CD14-positive monocyte (primary cell): ENCODE measurements around the gene GPR37L1. TPM values are rescaled to one million over a fixed set of nuclear protein-coding genes. Genes with fewer than 3 reads are reported as not detected.
"Not testable (repeated sequence)": the region's sequence is repeated elsewhere in the genome, so short reads cannot be mapped to it uniquely, and the experiment has no call there.

Experiments
- DNase-seq, 3 donors: peaks; one replicate each; pipeline ENCODE4 v3.0.0-alpha.2; 2011 to 2022
- H2AFZ ChIP-seq: 2 replicates; pipeline ENCODE4 v1.6.0; 2012; ENCODE audit warnings: mild to moderate bottlenecking, low read depth, low read length, inconsistent platforms; ENCODE audit not compliant: insufficient read depth, poor library complexity, severe bottlenecking
- H3K27ac ChIP-seq, 2 donors: 1 replicate in 1 of 2; 2 replicates in 1 of 2; pipeline ENCODE4 v1.5.1; 2012 to 2013; ENCODE audit warnings: low read length in 2 of 2, control low read depth in 1 of 2, inconsistent platforms in 1 of 2, low read depth in 1 of 2, mild to moderate bottlenecking in 1 of 2
- H3K27me3 ChIP-seq, 2 donors: one replicate each; pipeline versions ENCODE4 v1.6.0 to v1.6.1; 2011 to 2013; ENCODE audit warnings: low read length in 2 of 2; ENCODE audit not compliant: control insufficient read depth in 2 of 2, insufficient read depth in 2 of 2
- H3K36me3 ChIP-seq, 2 donors: replicated peaks in 1 of 2; 1 replicate in 1 of 2; 2 replicates in 1 of 2; pipeline versions ENCODE4 v1.5.1 to v1.6.1; 2012 to 2013; ENCODE audit warnings: low read length in 2 of 2, control low read depth in 1 of 2, inconsistent platforms in 1 of 2, mild to moderate bottlenecking in 1 of 2; ENCODE audit not compliant: insufficient read depth in 2 of 2, control insufficient read depth in 1 of 2
- H3K4me1 ChIP-seq, 2 donors: 1 replicate in 1 of 2; 2 replicates in 1 of 2; pipeline versions ENCODE4 v1.5.1 to v1.6.1; 2012 to 2013; ENCODE audit warnings: low read length in 2 of 2, control low read depth in 1 of 2, inconsistent platforms in 1 of 2, mild to moderate bottlenecking in 1 of 2, moderate library complexity in 1 of 2; ENCODE audit not compliant: insufficient read depth in 2 of 2, control insufficient read depth in 1 of 2
- H3K4me2 ChIP-seq: replicated peaks from 2 replicates; pipeline ENCODE3; 2012; ENCODE audit warnings: low read length, moderate library complexity, mild to moderate bottlenecking; ENCODE audit not compliant: poor library complexity, severe bottlenecking; ENCODE audit errors: extremely low read depth
- H3K4me3 ChIP-seq, 3 experiments: fragments of 200-600 bp in 1 of 3; sonication (generic) in 1 of 3; replicated peaks in 1 of 3; 1 replicate in 2 of 3; 2 replicates in 1 of 3; pipeline ENCODE4 v1.5.1; 2011 to 2013; ENCODE audit warnings: low read length in 3 of 3, mild to moderate bottlenecking in 3 of 3, control low read depth in 2 of 3, low read depth in 2 of 3, inconsistent platforms in 1 of 3, moderate library complexity in 1 of 3
- H3K79me2 ChIP-seq: 2 replicates; pipeline ENCODE4 v1.6.0; 2012; ENCODE audit warnings: mild to moderate bottlenecking, control low read depth, inconsistent platforms, low read length, moderate library complexity; ENCODE audit not compliant: insufficient read depth
- H3K9ac ChIP-seq: 2 replicates; pipeline ENCODE4 v1.6.0; 2017; ENCODE audit warnings: low read length, mild to moderate bottlenecking; ENCODE audit not compliant: insufficient read depth, poor library complexity, severe bottlenecking
- H3K9me3 ChIP-seq, 2 donors: replicated peaks in 1 of 2; 1 replicate in 1 of 2; 2 replicates in 1 of 2; pipeline versions ENCODE4 v1.5.1 to v1.6.1; 2012 to 2013; ENCODE audit warnings: low read length in 2 of 2, control low read depth in 1 of 2; ENCODE audit not compliant: control insufficient read depth in 1 of 2, insufficient read depth in 1 of 2
- H4K20me1 ChIP-seq: 2 replicates; pipeline ENCODE4 v1.6.0; 2012; ENCODE audit warnings: mild to moderate bottlenecking, low read length, control low read depth, moderate library complexity; ENCODE audit not compliant: insufficient read depth
- H3K27ac Mint-ChIP-seq, 7 donors: one replicate each; pipeline ENCODE4 v1.8.0; 2020; ENCODE audit warnings: mild to moderate bottlenecking in 7 of 7, mixed read lengths in 7 of 7, moderate library complexity in 6 of 7, inconsistent platforms in 2 of 7
- H3K27me3 Mint-ChIP-seq, 3 donors: one replicate each; pipeline ENCODE4 v1.8.0; 2021 to 2022; ENCODE audit warnings: low read depth in 3 of 3, mild to moderate bottlenecking in 3 of 3, mixed read lengths in 3 of 3, moderate library complexity in 3 of 3, inconsistent platforms in 1 of 3
- H3K36me3 Mint-ChIP-seq, 2 donors: one replicate each; pipeline ENCODE4 v1.8.0; 2020; ENCODE audit warnings: mixed read lengths in 2 of 2, inconsistent platforms in 1 of 2, mild to moderate bottlenecking in 1 of 2
- H3K4me1 Mint-ChIP-seq: one replicate; pipeline ENCODE4 v1.8.0; 2020; ENCODE audit warnings: mild to moderate bottlenecking, mixed read lengths
- H3K4me3 Mint-ChIP-seq, 2 donors: one replicate each; pipeline ENCODE4 v1.8.0; 2020; ENCODE audit warnings: mild to moderate bottlenecking in 2 of 2, mixed read lengths in 2 of 2, moderate library complexity in 1 of 2
- H3K9me3 Mint-ChIP-seq, 7 donors: one replicate each; pipeline ENCODE4 v1.8.0; 2020 to 2022; ENCODE audit warnings: mixed read lengths in 7 of 7, mild to moderate bottlenecking in 6 of 7, moderate library complexity in 6 of 7, inconsistent platforms in 2 of 7
- CTCF ChIP-seq: fragments of 200-600 bp; IDR thresholded peaks from one replicate; pipeline ENCODE4 v1.8.0; 2022; ENCODE audit warnings: antibody characterized with exemption, mild to moderate bottlenecking
- WGBS: methylation state at CpG from one replicate; pipeline ENCODE4 v1.1.5; 2013; ENCODE audit warnings: missing lambda C conversion rate; ENCODE audit not compliant: insufficient coverage; 5-methylcytosine and 5-hydroxymethylcytosine counted together
- intact Hi-C, 2 donors: fragments of 100-400 bp; cut with micrococcal nuclease; formaldehyde crosslinking; loops; one replicate each; pipeline versions ENCODE4 v1.15.0 to v1.15.1; 2023
- polyA plus RNA-seq, 3 donors: library from polyadenylated mRNA; depleted of rRNA in 1 of 3; unstranded in 2 of 3; stranded (reverse) in 1 of 3; fragments of 300-500 nt in 2 of 3; fragments of >200 nt in 1 of 3; fragmentation: Illumina TruSeq in 2 of 3; gene quantifications; 1 replicate in 2 of 3; 2 replicates in 1 of 3; pipeline ENCODE4 v1.2.3, GENCODE V29; 2012 to 2021

GPR37L1 gene
- polyA plus RNA-seq, 3 donors = 0.06 to 0.13 TPM; not detected in 1

- Histone ChIP-seq H4K20me1 (peaks cover 77% of the 10 kb centered on the region), H3K9me3 (no peaks in the 10 kb centered on the region), H2AFZ (no peak overlapping the region), H3K27ac (no peak overlapping the region), H3K4me2 (no peak overlapping the region), H3K4me3 (no peak overlapping the region), H3K36me3 (peaks cover 26 to 38% of the 10 kb centered on the region in 2 donors), H3K4me1 (peaks cover 27 to 36% of the 10 kb centered on the region in 2 donors), H3K9ac (no peak overlapping the region), H3K27me3 (no peaks in the 10 kb centered on the region), H3K79me2 (peaks cover 90% of the 10 kb centered on the region)
- intact Hi-C loops = loop anchor here in 1 of 2 donors (10.0 kb wide), 1 partner anchor 256 kb away; the partner anchor contains the start of gene SHISA4
- TF ChIP-seq CTCF = no peak
- H3K36me3 Mint-ChIP-seq = peaks cover 24 to 54% of the 10 kb centered on the region in 2 donors
- H3K27ac Mint-ChIP-seq = peak overlapping the region in 3 of 7 donors; percentile 31 to 62 (median 40)
- DNase-seq = no peak
- no CpG with 5 or more reads among the region's 4 CpGs for WGBS
- H3K27me3 Mint-ChIP-seq = peaks cover 0 to 10% (median 0%) of the 10 kb centered on the region in 3 donors
- H3K4me3 Mint-ChIP-seq = no peak overlapping the region
- peaks cover 38% of the 10 kb centered on the region for H3K4me1 Mint-ChIP-seq
- no peaks in the 10 kb centered on the region for H3K9me3 Mint-ChIP-seq
Observed at GRCh38 chr1:202140833-202141232, 18.1 kb downstream of the GPR37L1 start.

DNA sequence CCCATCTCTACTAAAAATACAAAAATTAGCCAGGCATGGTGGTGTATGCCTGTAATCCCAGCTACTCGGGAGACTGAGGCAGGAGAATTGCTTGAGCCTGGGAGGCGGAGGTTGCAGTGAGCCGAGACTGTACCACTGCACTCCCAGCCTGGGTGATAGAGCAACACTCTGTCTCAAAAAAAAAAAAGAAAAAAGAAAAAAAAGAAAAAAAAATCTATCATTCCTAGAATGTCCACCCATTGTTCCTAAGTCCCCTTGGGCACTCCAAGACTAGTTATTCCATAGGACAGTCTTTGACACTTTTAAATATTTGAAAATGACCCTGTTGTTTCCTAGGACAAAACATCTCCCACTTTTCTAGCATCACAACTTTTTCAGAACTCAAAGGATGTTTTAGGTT, 18.8 kb downstream of the GPR37L1 start:
- H3K79me2 ChIP-seq = peaks cover 86% of the 10 kb centered on the region
- 100% methylated on average over 2 of the region's 3 CpGs for WGBS
- not testable (repeated sequence) for H3K27ac ChIP-seq, H3K9me3 ChIP-seq, H3K27me3 ChIP-seq, H3K9ac ChIP-seq, H3K9me3 Mint-ChIP-seq, DNase-seq, H3K4me2 ChIP-seq, H3K27me3 Mint-ChIP-seq, H2AFZ ChIP-seq
- peaks cover 25 to 34% of the 10 kb centered on the region in 2 donors for H3K36me3 ChIP-seq
- Mint-ChIP-seq H3K4me1 (peaks cover 38% of the 10 kb centered on the region), H3K4me3 (peak overlapping the region in 1 of 2 donors; percentile 57), H3K36me3 (peaks cover 24 to 52% of the 10 kb centered on the region in 2 donors), H3K27ac (peak overlapping the region in 4 of 7 donors; percentile 41 to 97 (median 75))
- H3K4me3 ChIP-seq = peak overlapping the region in 1 of 3 experiments; percentile 95
- intact Hi-C loops = loop anchor here in 1 of 2 donors (10.0 kb wide), 1 partner anchor 257 kb away; the partner anchor contains the start of gene SHISA4
- peaks cover 27 to 36% of the 10 kb centered on the region in 2 donors for H3K4me1 ChIP-seq
- H4K20me1 ChIP-seq = peaks cover 70% of the 10 kb centered on the region
